ENCODE data around the gene HNRNPM.

The HNRNPM gene

DNA sequence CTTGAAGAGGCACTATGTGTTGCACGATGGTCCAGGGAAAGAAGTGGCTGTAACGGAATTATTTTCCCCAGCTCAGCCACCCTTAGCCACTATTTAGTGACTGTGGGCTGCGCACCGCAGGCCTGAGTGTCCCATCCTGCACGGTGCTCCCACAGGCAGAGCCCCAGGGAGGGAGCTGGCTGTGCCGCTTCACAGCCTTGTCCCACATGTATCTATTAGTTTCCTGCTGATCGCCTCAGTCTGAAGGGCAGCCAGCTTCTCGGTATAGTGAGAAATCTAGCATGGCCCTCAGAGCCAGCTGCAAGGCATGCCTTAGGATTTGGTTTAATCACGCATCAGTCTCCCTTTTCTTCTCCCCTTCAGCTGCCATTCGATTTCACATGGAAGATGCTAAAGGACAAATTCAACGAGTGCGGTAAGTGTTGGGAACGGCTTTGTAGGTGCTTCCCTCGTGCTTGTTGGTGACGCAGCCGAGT, 41.9 kb downstream of the HNRNPM start:
- no peak for DNase-seq (ENCODE audit: low read depth)
- no peak for TF ChIP-seq CTCF (conservative IDR thresholded peaks at IDR 0.05; ENCODE audit: low read depth, low read length)

GRCh38 chr19:8487137-8487851, 42.5 kb downstream of the HNRNPM start:
- no peak overlapping the region for H3K4me3 ChIP-seq (ENCODE audit: low read length)
- no peak for DNase-seq (ENCODE audit: low read depth)
- no peak for TF ChIP-seq CTCF (conservative IDR thresholded peaks at IDR 0.05; ENCODE audit: low read depth, low read length)

More for the DNA sequence above, 41.9 kb downstream of the HNRNPM start:
- H3K4me3 ChIP-seq (ENCODE audit: low read length) = no peak overlapping the region

- no peak overlapping the region for H3K4me3 ChIP-seq (ENCODE audit: low read length)
- no peak for DNase-seq (ENCODE audit: low read depth)
- no peak for TF ChIP-seq CTCF (conservative IDR thresholded peaks at IDR 0.05; ENCODE audit: low read depth, low read length)
These were observed 43.6 kb downstream of the HNRNPM start for GRCh38 chr19:8488365-8488764.

- no peak for TF ChIP-seq CTCF (conservative IDR thresholded peaks at IDR 0.05; ENCODE audit: low read depth, low read length)
- no peak overlapping the region for H3K4me3 ChIP-seq (ENCODE audit: low read length)
- DNase-seq (ENCODE audit: low read depth) = no peak
These were observed 45.0 kb downstream of the HNRNPM start for GRCh38 chr19:8489561-8490394.

DNA sequence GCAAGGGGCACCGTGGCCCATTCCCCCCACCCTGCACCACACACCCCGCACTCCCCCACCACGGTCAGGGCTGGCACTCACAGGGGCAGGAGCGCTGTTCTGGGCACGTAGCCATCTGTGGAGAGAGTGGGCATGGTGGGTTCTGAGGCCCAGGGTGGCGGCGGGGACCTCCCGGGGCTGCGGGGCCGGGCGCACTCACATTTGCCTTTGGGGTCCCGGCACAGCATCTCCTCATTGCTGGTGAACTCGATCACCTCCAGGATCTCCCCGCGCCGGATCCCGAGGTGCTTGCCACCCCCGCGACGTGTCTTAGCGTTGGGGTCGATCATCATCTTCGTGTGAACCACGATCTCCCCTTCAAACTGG, 45.6 kb downstream of the HNRNPM start:
- DNase-seq (ENCODE audit: low read depth) = no peak
- no peak overlapping the region for H3K4me3 ChIP-seq (ENCODE audit: low read length)
- TF ChIP-seq CTCF (conservative IDR thresholded peaks at IDR 0.05; ENCODE audit: low read depth, low read length) = no peak

GRCh38 chr19:8490873-8491272, 46.1 kb downstream of the HNRNPM start:
- no peak for TF ChIP-seq CTCF (conservative IDR thresholded peaks at IDR 0.05; ENCODE audit: low read depth, low read length)

More at GRCh38 chr19:8490873-8491272, 46.1 kb downstream of the HNRNPM start:
- DNase-seq (ENCODE audit: low read depth) = no peak
- H3K4me3 ChIP-seq (ENCODE audit: low read length) = no peak overlapping the region

Data from retinal pigment epithelial cell (primary cell).